ENCODE results near the gene SIPA1L3. TPM values are rescaled to one million over a fixed set of nuclear protein-coding genes. Genes with fewer than 3 reads are reported as not detected.

Gene SIPA1L3
- total RNA-seq, 2 experiments from 2014 or later = 8.9 to 9.8 TPM

GRCh38 chr19:38207543-38207942 is 300.5 kb downstream of the SIPA1L3 start:
- intact Hi-C loops (cut with micrococcal nuclease) = no loop called here
- Mint-ChIP-seq H3K4me1 (ENCODE audit: low read depth) (peaks cover 10% of the 10 kb centered on the region), H3K4me3 (no peak overlapping the region), H3K36me3 (ENCODE audit: low read depth) (peaks cover 4% of the 10 kb centered on the region), H3K9me3 (no peaks in the 10 kb centered on the region), H3K27me3 (peaks cover 29% of the 10 kb centered on the region), H3K27ac (no peak overlapping the region)
- POLR2A ChIA-PET = no interaction called here
- CTCF ChIA-PET = no interaction called here
- no peak for ATAC-seq
- DNase-seq = no peak
- TF ChIP-seq CTCF (IDR thresholded peaks at IDR 0.05) = no peak

GRCh38 chr19:38208571-38208970 is 301.6 kb downstream of the SIPA1L3 start:
- no peak for TF ChIP-seq CTCF (IDR thresholded peaks at IDR 0.05)
- intact Hi-C loops (cut with micrococcal nuclease) = no loop called here
- ChIA-PET POLR2A (no interaction called here), CTCF (interaction anchor here (0.7 kb wide), 2 partner anchors 320 to 343 kb away, joined by 3 read pairs; no protein-coding TSS in a partner anchor)
- Mint-ChIP-seq H3K27me3 (peaks cover 34% of the 10 kb centered on the region), H3K9me3 (no peaks in the 10 kb centered on the region), H3K4me3 (no peak overlapping the region), H3K27ac (no peak overlapping the region), H3K36me3 (ENCODE audit: low read depth) (peaks cover 4% of the 10 kb centered on the region), H3K4me1 (ENCODE audit: low read depth) (peaks cover 12% of the 10 kb centered on the region)
- ATAC-seq (no peak), DNase-seq (no peak)

- peaks cover 18% of the 10 kb centered on the region for H3K4me1 Mint-ChIP-seq (ENCODE audit: low read depth)
- H3K9me3 Mint-ChIP-seq = no peaks in the 10 kb centered on the region
- H3K27me3 Mint-ChIP-seq = peaks cover 38% of the 10 kb centered on the region
- no peak for TF ChIP-seq CTCF (IDR thresholded peaks at IDR 0.05)
- peaks cover 7% of the 10 kb centered on the region for H3K36me3 Mint-ChIP-seq (ENCODE audit: low read depth)
- H3K27ac Mint-ChIP-seq = no peak overlapping the region
- DNase-seq = no peak
- ChIA-PET CTCF (interaction anchor here (0.7 to 1.9 kb wide), 2 partner anchors 18 to 321 kb away, joined by 3 to 4 read pairs; no protein-coding TSS in a partner anchor), POLR2A (no interaction called here)
- no peak for ATAC-seq
- H3K4me3 Mint-ChIP-seq = no peak overlapping the region
- intact Hi-C loops (cut with micrococcal nuclease) = no loop called here
Measured at GRCh38 chr19:38209152-38209551, 302.1 kb downstream of the SIPA1L3 start.

GRCh38 chr19:38209671-38210457 is 302.9 kb downstream of the SIPA1L3 start:
- ATAC-seq (no peak), DNase-seq (no peak)
- ChIA-PET CTCF (interaction anchor here (0.6 to 1.9 kb wide), 2 partner anchors 17 to 75 kb away, joined by 3 to 4 read pairs; no protein-coding TSS in a partner anchor), POLR2A (no interaction called here)
- no peak overlapping the region for H3K27ac Mint-ChIP-seq
- peaks cover 23% of the 10 kb centered on the region for H3K4me1 Mint-ChIP-seq (ENCODE audit: low read depth)
- peaks cover 6% of the 10 kb centered on the region for H3K36me3 Mint-ChIP-seq (ENCODE audit: low read depth)
- TF ChIP-seq CTCF (IDR thresholded peaks at IDR 0.05) = no peak
- peaks cover 43% of the 10 kb centered on the region for H3K27me3 Mint-ChIP-seq
- H3K4me3 Mint-ChIP-seq = no peak overlapping the region
- no peaks in the 10 kb centered on the region for H3K9me3 Mint-ChIP-seq
- intact Hi-C loops (cut with micrococcal nuclease) = loop anchor here (10.0 kb wide), 1 partner anchor 65 kb away; no protein-coding TSS in a partner anchor

- no peak overlapping the region for H3K4me3 Mint-ChIP-seq
- CTCF ChIA-PET = interaction anchor here (1.9 kb wide), 1 partner anchor 16 kb away, joined by 4 read pairs; no protein-coding TSS in a partner anchor
- H3K36me3 Mint-ChIP-seq (ENCODE audit: low read depth) = peaks cover 5% of the 10 kb centered on the region
- ATAC-seq (no peak), DNase-seq (no peak)
- H3K27ac Mint-ChIP-seq = no peak overlapping the region
- H3K4me1 Mint-ChIP-seq (ENCODE audit: low read depth) = peaks cover 23% of the 10 kb centered on the region
- peaks cover 43% of the 10 kb centered on the region for H3K27me3 Mint-ChIP-seq
- TF ChIP-seq CTCF (IDR thresholded peaks at IDR 0.05) = no peak
- intact Hi-C loops (cut with micrococcal nuclease) = loop anchor here (10.0 kb wide), 1 partner anchor 66 kb away; no protein-coding TSS in a partner anchor
- POLR2A ChIA-PET = no interaction called here
- H3K9me3 Mint-ChIP-seq = no peaks in the 10 kb centered on the region
Measured at GRCh38 chr19:38210458-38210987, 303.5 kb downstream of the SIPA1L3 start.

Data from activated CD8-positive, alpha-beta T cell treated with anti-CD3 and anti-CD28 coated beads for 36 hours (primary cell).